ENCODE results near the gene TMCO1. TPM values are rescaled to one million over a fixed set of nuclear protein-coding genes. Genes with fewer than 3 reads are reported as not detected.
"Not testable (repeated sequence)": the region's sequence is repeated elsewhere in the genome, so short reads cannot be mapped to it uniquely, and the experiment has no call there.

TMCO1 gene
- total and polyA plus RNA-seq, 10 donors = 23.3 to 57.9 (median 50.7) TPM

- Histone ChIP-seq H3K36me3 (peaks cover 0 to 98% (median 48%) of the 10 kb centered on the region in 6 donors), H3K4me1 (no peaks in the 10 kb centered on the region), H3K27me3 (replicated peaks in 1 of 7) (no peaks in the 10 kb centered on the region), H3K9me3 (no peaks in the 10 kb centered on the region), H3K27ac (no peak overlapping the region), H3K4me3 (no peak overlapping the region)
- TF ChIP-seq POLR2AphosphoS5 (IDR thresholded peaks at IDR 0.05) (no peak), POLR2A (IDR thresholded peaks at IDR 0.05) (no peak), CTCF (IDR thresholded peaks at IDR 0.05 in 8 of 11, conservative IDR thresholded peaks at IDR 0.05 in 3 of 11) (no peak)
- 94 to 96% (median 95%) methylated on average over 9 of the region's 9 CpGs for WGBS, 5 donors
- intact Hi-C loops (cut with DNase I; ENCODE audit: low total_unique reads) = no loop called here
- DNase-seq = no peak
Measured at GRCh38 chr1:165747632-165748447, 20.8 kb downstream of the TMCO1 start.

- H3K27me3 ChIP-seq (replicated peaks in 1 of 7); H3K4me1 ChIP-seq; H3K9me3 ChIP-seq; DNase-seq; intact Hi-C loops (cut with DNase I; ENCODE audit: low total_unique reads); H3K27ac ChIP-seq; H3K4me3 ChIP-seq: not testable (repeated sequence)
- WGBS, 5 donors = 93 to 100% (median 97%) methylated on average over 1 of the region's 1 CpG
- peaks cover 0 to 98% (median 60%) of the 10 kb centered on the region in 6 donors for H3K36me3 ChIP-seq
Measured at GRCh38 chr1:165744913-165745312, 23.8 kb downstream of the TMCO1 start.

GRCh38 chr1:165742194-165742593 lies 26.5 kb downstream of the TMCO1 start:
- Histone ChIP-seq H3K4me1 (peaks cover 12 to 26% (median 19%) of the 10 kb centered on the region in 6 donors), H3K27ac (no peak overlapping the region), H3K4me3 (no peak overlapping the region), H3K36me3 (peaks cover 0 to 89% (median 50%) of the 10 kb centered on the region in 6 donors), H3K9me3 (no peaks in the 10 kb centered on the region), H3K27me3 (replicated peaks in 1 of 7) (no peaks in the 10 kb centered on the region)
- WGBS, 5 donors = 92 to 99% (median 97%) methylated on average over 8 of the region's 8 CpGs
- intact Hi-C loops (cut with DNase I; ENCODE audit: low total_unique reads) = no loop called here
- TF ChIP-seq POLR2AphosphoS5 (IDR thresholded peaks at IDR 0.05) (no peak), POLR2A (IDR thresholded peaks at IDR 0.05) (no peak), CTCF (IDR thresholded peaks at IDR 0.05 in 8 of 11, conservative IDR thresholded peaks at IDR 0.05 in 3 of 11) (no peak)
- DNase-seq = no peak

- Histone ChIP-seq H3K4me3 (no peak overlapping the region), H3K27me3 (replicated peaks in 1 of 7) (no peaks in the 10 kb centered on the region), H3K27ac (peak overlapping the region in 2 of 8 donors; percentile 12 to 14), H3K9me3 (no peaks in the 10 kb centered on the region), H3K4me1 (peaks cover 12 to 32% (median 19%) of the 10 kb centered on the region in 6 donors), H3K36me3 (peaks cover 0 to 90% (median 45%) of the 10 kb centered on the region in 6 donors)
- DNase-seq = no peak
- no peak for TF ChIP-seq POLR2AphosphoS5 (IDR thresholded peaks at IDR 0.05)
- TF ChIP-seq CTCF (IDR thresholded peaks at IDR 0.05 in 8 of 11, conservative IDR thresholded peaks at IDR 0.05 in 3 of 11) = no peak
- no peak for TF ChIP-seq POLR2A (IDR thresholded peaks at IDR 0.05)
- intact Hi-C loops (cut with DNase I; ENCODE audit: low total_unique reads) = no loop called here
- WGBS, 5 donors = 62 to 83% (median 78%) methylated on average over 1 of the region's 1 CpG
Measured at GRCh38 chr1:165738794-165739193, 29.9 kb downstream of the TMCO1 start.
